Right atrium auricular region (tissue), 2 donors: ENCODE results near the gene DUOX1. TPM values are rescaled to one million over a fixed set of nuclear protein-coding genes. Genes with fewer than 3 reads are reported as not detected.

Source experiments
- DNase-seq: peaks from one replicate; pipeline ENCODE4 v3.0.0-alpha.2; 2019; ENCODE audit warnings: low spot score
- H3K27ac ChIP-seq, 2 donors: fragments of 200-600 bp; sonication (generic); 1 replicate in 1 of 2; 2 replicates in 1 of 2; pipeline ENCODE4 v1.5.1; 2016 to 2019
- H3K27me3 ChIP-seq, 2 donors: fragments of 200-600 bp; sonication (generic); one replicate each; pipeline versions ENCODE4 v1.5.1 to v1.6.0; 2017 to 2019
- H3K36me3 ChIP-seq: fragments of 200-600 bp; sonication (generic); one replicate; pipeline ENCODE4 v1.5.1; 2016
- H3K4me1 ChIP-seq, 2 donors: fragments of 200-600 bp; sonication (generic); one replicate each; pipeline versions ENCODE4 v1.5.1 to v1.6.0; 2017 to 2019
- H3K4me3 ChIP-seq, 2 donors: fragments of 200-600 bp; sonication (generic); 1 replicate in 1 of 2; 2 replicates in 1 of 2; pipeline ENCODE4 v1.5.1; 2017 to 2019; ENCODE audit warnings: mild to moderate bottlenecking in 1 of 2, moderate library complexity in 1 of 2
- H3K9me3 ChIP-seq, 2 donors: fragments of 200-600 bp; sonication (generic); one replicate each; pipeline ENCODE4 v1.5.1; 2019
- CTCF ChIP-seq, 2 donors: fragments of 200-600 bp; sonication (generic); IDR thresholded peaks; one replicate each; pipeline ENCODE4 v1.5.1; 2019; ENCODE audit warnings: antibody characterized with exemption in 2 of 2
- total RNA-seq, 2 donors: library from RNA; depleted of rRNA; stranded (reverse); fragments of >200 nt; gene quantifications; one replicate each; pipeline ENCODE4 v1.1.0, GENCODE V29; 2016

DUOX1 gene
- total RNA-seq, 2 donors from 2014 or later: 1.1 to 3.6 TPM

DNA sequence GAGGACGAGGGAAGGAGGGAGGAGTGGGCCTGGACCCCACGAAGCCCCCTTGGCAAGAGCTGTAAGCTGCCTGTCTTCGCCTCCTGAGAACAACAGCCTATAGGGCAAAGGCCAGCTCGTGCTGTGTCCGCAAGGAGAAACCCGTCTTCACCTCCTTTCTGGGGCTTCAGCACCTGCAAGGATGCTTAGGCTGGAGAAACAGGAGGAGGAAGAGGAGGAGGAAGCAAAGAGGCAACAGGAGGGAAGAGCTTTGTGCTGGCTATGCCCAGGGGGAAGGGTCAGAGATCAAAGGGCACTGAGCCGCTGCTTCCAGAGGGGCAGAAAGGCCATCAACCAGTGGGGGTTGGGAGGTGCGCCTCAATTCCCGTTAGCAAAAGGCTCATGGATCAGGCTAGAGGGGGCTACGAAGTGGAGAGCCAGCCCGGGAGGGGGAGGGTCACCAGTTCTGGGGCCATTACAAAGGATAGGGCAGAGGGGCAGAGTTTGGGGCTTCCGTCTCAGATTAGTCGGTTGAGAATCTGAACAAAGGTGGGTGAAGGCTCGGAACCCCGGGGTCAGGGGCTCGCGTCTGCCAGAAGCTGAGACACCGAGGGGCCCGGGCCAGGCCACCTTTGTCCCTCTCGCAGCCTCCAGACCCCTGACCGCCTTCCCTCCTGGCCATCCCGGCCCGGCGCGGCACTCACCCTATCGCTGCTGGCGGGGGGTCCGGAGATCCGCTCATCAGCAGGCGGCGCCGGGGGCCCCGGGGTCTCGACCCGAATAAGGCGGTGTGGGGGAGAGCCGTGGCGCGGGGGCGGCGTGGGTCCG lies 57.2 kb downstream of the DUOX1 start:
- Histone ChIP-seq H3K4me1 (peaks cover 0 to 26% of the 10 kb centered on the region in 2 donors), H3K9me3 (no peaks in the 10 kb centered on the region), H3K36me3 (no peaks in the 10 kb centered on the region), H3K27ac (peak overlapping the region; percentile 80 to 81), H3K27me3 (no peaks in the 10 kb centered on the region), H3K4me3 (peak overlapping the region; percentile 77 to 81)
- no peak for TF ChIP-seq CTCF (IDR thresholded peaks at IDR 0.05)
- no peak for DNase-seq

- no peak for TF ChIP-seq CTCF (IDR thresholded peaks at IDR 0.05)
- Histone ChIP-seq H3K9me3 (no peaks in the 10 kb centered on the region), H3K27me3 (no peaks in the 10 kb centered on the region), H3K27ac (peak overlapping the region; percentile 80 to 81), H3K4me3 (peak overlapping the region; percentile 77 to 81), H3K36me3 (no peaks in the 10 kb centered on the region), H3K4me1 (peaks cover 0 to 26% of the 10 kb centered on the region in 2 donors)
- DNase-seq: no peak
Measured at GRCh38 chr15:45187578-45187893, 57.7 kb downstream of the DUOX1 start.

GRCh38 chr15:45187894-45188830 lies 58.4 kb downstream of the DUOX1 start, which contains the start of gene SHF:
Gene SHF (minus strand): TSS chr15:45187966. CDS start chr15:45187951, 15 bp downstream.
- no peaks in the 10 kb centered on the region for H3K27me3 ChIP-seq
- H3K4me3 ChIP-seq: peak within 1 kb of the TSS; percentile 77 to 81
- no peaks in the 10 kb centered on the region for H3K36me3 ChIP-seq
- peak within 1 kb of the TSS; percentile 80 to 81 for H3K27ac ChIP-seq
- H3K4me1 ChIP-seq: peaks cover 0 to 26% of the 10 kb centered on the region in 2 donors
- no peaks in the 10 kb centered on the region for H3K9me3 ChIP-seq
- DNase-seq: no peak
- no peak for TF ChIP-seq CTCF (IDR thresholded peaks at IDR 0.05)

- H3K27ac ChIP-seq: peak overlapping the region in 1 of 2 donors; percentile 100
- H3K4me3 ChIP-seq: no peak overlapping the region
- no peaks in the 10 kb centered on the region for H3K9me3 ChIP-seq
- no peaks in the 10 kb centered on the region for H3K27me3 ChIP-seq
- TF ChIP-seq CTCF (IDR thresholded peaks at IDR 0.05): no peak
- no peaks in the 10 kb centered on the region for H3K4me1 ChIP-seq
- DNase-seq: no peak
- H3K36me3 ChIP-seq: no peaks in the 10 kb centered on the region
Measured at GRCh38 chr15:45197512-45197911, 67.7 kb downstream of the DUOX1 start.

DNA sequence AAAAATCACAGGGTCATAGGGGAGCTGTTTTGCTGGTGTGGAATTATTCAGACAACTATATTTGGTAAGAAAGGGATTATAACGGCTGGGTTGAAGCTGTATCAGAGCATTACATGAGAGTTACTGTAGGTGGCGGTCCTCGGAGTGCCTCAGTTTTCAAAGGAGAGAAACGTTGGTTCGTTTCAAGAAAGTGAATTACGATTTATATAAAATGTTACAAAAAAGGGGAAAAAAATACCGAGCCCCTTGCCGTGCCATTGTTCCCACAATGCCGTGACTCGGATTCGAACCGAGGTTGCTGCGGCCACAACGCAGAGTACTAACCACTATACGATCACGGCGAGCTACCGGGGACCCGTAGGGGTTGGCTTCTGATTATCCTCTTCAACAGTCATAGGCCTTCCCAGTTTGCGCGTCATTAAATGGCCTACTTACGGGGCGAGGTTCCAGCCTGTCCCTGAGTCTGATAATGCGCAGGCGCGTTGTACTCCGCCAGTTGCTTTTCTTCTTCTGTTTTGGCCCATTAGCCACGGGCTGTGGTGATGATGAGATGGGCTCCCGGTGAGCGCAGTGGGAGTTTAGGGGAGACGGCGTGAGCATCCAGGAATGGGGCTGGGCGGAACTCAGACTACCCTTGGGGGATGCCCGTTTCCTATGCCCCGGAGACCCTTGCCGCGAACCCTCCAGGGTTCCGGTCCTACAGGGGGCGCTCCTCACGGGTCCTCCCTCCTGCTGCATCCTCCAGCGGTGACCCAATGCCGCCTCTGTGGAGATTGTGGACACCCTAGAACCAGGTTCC lies 68.7 kb downstream of the DUOX1 start:
- TF ChIP-seq CTCF (IDR thresholded peaks at IDR 0.05): peak; percentile 54 to 75

More for the DNA sequence above, 68.7 kb downstream of the DUOX1 start:
- peak; percentile 99 for DNase-seq
- Histone ChIP-seq H3K27me3 (no peaks in the 10 kb centered on the region), H3K9me3 (no peaks in the 10 kb centered on the region), H3K4me1 (peaks cover 0 to 2% of the 10 kb centered on the region in 2 donors), H3K36me3 (no peaks in the 10 kb centered on the region), H3K4me3 (peak overlapping the region; percentile 61 to 70), H3K27ac (peak overlapping the region; percentile 98 to 100)
